ENCODE measurements around the gene PHLDA3. TPM values are rescaled to one million over a fixed set of nuclear protein-coding genes. Genes with fewer than 3 reads are reported as not detected.
A peak's percentile ranks its signal among the peaks of the same experiment; 100 is the strongest.

The PHLDA3 gene
- total RNA-seq, 4 donors from 2014 or later, result 60.9 to 87.9 (median 75.1) TPM

DNA sequence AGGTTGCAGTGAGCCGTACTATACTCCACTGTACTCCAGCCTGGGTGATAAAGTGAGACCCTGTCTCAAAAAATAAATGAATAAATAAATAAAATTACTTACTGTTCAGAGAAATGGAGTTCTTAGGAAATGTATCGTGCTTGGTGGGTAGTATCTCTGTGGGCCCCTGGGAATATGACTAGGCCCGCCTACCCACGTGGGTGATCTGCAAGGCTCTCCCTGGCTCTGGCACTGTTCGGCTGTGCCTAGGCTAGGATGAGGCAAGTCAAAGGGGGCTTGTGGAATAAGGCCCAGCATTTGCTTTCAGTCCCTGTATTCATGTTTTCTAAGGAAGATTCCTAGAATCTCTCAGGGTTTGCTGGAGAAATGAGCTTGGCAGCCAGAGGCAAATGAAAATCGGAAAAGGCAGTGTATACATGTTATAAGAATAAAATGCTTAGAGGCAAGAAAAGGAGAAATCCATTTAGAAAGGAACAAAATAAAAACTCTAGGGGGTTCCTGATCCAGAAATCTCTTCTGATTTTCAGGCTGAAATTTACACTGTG lies 42.5 kb upstream of the PHLDA3 start:
- intact Hi-C loops (cut with DNase I), result loop anchor here (10.0 kb wide), 1 partner anchor 67 kb away; no protein-coding TSS in a partner anchor
- peak overlapping the region in 3 of 4 donors; percentile 72 to 87 (median 73) for H3K27ac ChIP-seq
- WGBS, 2 donors, result 74 to 81% methylated on average over 6 of the region's 6 CpGs

DNA sequence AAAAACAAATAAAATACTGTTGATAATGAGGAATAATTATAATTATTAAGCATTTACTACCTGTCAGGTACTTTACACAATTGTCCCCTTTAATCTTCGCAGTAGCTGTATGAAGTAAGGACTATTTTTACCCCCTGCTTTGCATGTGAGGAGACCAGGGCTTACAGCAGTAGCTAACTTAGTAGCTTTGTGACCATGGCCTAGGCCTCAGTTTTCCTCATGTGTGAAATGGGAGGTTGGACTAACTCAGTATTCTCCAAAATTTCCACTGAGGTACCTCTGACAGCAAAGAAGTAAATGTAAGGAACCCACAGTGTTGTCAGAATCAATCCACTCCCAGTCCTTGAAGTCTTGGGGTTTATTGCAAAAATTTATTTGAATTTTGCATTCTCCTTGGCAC lies 41.7 kb upstream of the PHLDA3 start:
- TF ChIP-seq, protein P1, sequence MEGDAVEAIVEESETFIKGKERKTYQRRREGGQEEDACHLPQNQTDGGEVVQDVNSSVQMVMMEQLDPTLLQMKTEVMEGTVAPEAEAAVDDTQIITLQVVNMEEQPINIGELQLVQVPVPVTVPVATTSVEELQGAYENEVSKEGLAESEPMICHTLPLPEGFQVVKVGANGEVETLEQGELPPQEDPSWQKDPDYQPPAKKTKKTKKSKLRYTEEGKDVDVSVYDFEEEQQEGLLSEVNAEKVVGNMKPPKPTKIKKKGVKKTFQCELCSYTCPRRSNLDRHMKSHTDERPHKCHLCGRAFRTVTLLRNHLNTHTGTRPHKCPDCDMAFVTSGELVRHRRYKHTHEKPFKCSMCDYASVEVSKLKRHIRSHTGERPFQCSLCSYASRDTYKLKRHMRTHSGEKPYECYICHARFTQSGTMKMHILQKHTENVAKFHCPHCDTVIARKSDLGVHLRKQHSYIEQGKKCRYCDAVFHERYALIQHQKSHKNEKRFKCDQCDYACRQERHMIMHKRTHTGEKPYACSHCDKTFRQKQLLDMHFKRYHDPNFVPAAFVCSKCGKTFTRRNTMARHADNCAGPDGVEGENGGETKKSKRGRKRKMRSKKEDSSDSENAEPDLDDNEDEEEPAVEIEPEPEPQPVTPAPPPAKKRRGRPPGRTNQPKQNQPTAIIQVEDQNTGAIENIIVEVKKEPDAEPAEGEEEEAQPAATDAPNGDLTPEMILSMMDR (IDR thresholded peaks at IDR 0.05), result no peak
- TF ChIP-seq POLR2A (IDR thresholded peaks at IDR 0.05), result no peak
- DNase-seq, result no peak
- Histone ChIP-seq H3K36me3 (no peaks in the 10 kb centered on the region), H3K27me3 (no peaks in the 10 kb centered on the region), H3K4me3 (no peak overlapping the region), H3K4me1 (peaks cover 18 to 53% (median 29%) of the 10 kb centered on the region in 3 donors), H3K27ac (peak overlapping the region in 2 of 4 donors; percentile 87 to 92), H3K9me3 (no peaks in the 10 kb centered on the region)
- 79 to 94% methylated on average over 1 of the region's 1 CpG for WGBS, 2 donors
- intact Hi-C loops (cut with DNase I), result loop anchor here (10.0 kb wide), 1 partner anchor 66 kb away; no protein-coding TSS in a partner anchor

More for the DNA sequence above, 42.5 kb upstream of the PHLDA3 start:
- Histone ChIP-seq H3K9me3 (no peaks in the 10 kb centered on the region), H3K36me3 (no peaks in the 10 kb centered on the region), H3K27me3 (no peaks in the 10 kb centered on the region), H3K4me3 (no peak overlapping the region), H3K4me1 (peaks cover 16 to 46% (median 23%) of the 10 kb centered on the region in 3 donors)
- DNase-seq, result no peak
- TF ChIP-seq, protein P1 (IDR thresholded peaks at IDR 0.05), result no peak
- no peak for TF ChIP-seq POLR2A (IDR thresholded peaks at IDR 0.05)

DNA sequence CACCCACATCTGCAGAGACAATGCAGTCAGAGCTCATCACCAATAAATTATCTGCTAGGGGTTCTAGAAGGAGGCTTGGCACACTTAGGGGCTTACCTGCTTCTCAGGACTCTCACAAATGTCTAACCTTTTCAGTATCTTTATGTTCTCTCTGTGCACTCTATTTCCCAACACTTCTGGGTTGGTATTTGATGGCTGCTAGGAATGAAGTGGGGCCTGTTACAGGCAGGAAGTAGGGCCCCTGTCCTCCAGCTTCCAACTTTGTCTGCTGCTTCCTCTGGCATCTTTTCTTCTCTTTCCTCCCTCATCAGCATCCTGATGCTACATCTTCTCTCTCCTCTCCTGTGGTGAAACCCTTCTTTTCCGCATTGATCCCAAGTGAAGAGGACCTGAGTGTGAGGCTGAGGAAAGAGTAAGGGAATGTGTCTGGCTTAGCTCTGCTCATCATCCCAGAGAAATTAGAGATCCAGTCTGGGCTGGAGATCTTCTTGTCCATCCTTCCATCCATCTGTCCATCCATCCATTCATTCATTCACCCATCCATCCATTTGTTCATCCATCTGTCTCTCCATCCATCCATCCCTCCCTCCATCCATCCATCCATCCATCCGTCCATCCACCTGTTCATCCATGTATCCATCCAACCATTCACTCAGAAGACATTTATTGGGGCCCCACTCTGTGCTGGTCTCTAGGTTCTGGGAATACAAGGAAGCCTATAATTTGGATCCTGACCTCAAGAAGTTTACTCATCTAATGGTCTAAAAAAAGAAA lies 40.8 kb upstream of the PHLDA3 start:
- Histone ChIP-seq H3K27ac (peak overlapping the region in 3 of 4 donors; percentile 61 to 93 (median 92)), H3K9me3 (no peaks in the 10 kb centered on the region), H3K4me3 (no peak overlapping the region), H3K27me3 (no peaks in the 10 kb centered on the region), H3K4me1 (peaks cover 27 to 62% (median 38%) of the 10 kb centered on the region in 3 donors), H3K36me3 (no peaks in the 10 kb centered on the region)
- intact Hi-C loops (cut with DNase I), result loop anchor here (10.0 kb wide), 1 partner anchor 65 kb away; no protein-coding TSS in a partner anchor
- WGBS, 2 donors, result 92 to 100% methylated on average over 2 of the region's 2 CpGs
- DNase-seq, result no peak
- TF ChIP-seq, protein P1 (IDR thresholded peaks at IDR 0.05), result no peak
- TF ChIP-seq POLR2A (IDR thresholded peaks at IDR 0.05), result no peak

GRCh38 chr1:201508809-201509208 lies 39.8 kb upstream of the PHLDA3 start:
- WGBS, 2 donors, result 63 to 93% methylated on average over 2 of the region's 2 CpGs
- intact Hi-C loops (cut with DNase I), result no loop called here
- H3K36me3 ChIP-seq, result no peaks in the 10 kb centered on the region
- H3K27me3 ChIP-seq, result no peaks in the 10 kb centered on the region
- DNase-seq, result no peak
- peaks cover 27 to 72% (median 48%) of the 10 kb centered on the region in 3 donors for H3K4me1 ChIP-seq
- no peaks in the 10 kb centered on the region for H3K9me3 ChIP-seq
- TF ChIP-seq POLR2A (IDR thresholded peaks at IDR 0.05), result no peak
- TF ChIP-seq, protein P1 (IDR thresholded peaks at IDR 0.05), result no peak
- peak overlapping the region in 3 of 4 donors; percentile 61 to 93 (median 92) for H3K27ac ChIP-seq
- H3K4me3 ChIP-seq, result no peak overlapping the region

GRCh38 chr1:201507360-201507675 lies 38.3 kb upstream of the PHLDA3 start:
- DNase-seq, result no peak

More at GRCh38 chr1:201507360-201507675, 38.3 kb upstream of the PHLDA3 start:
- 21 to 27% methylated on average over 4 to 8 of the region's 11 CpGs for WGBS, 2 donors
- Histone ChIP-seq H3K36me3 (peaks cover 0 to 5% (median 0%) of the 10 kb centered on the region in 3 donors), H3K4me1 (peaks cover 22 to 75% (median 47%) of the 10 kb centered on the region in 3 donors), H3K9me3 (no peaks in the 10 kb centered on the region), H3K27ac (peak overlapping the region; percentile 90 to 97 (median 92)), H3K4me3 (peak overlapping the region; percentile 60 to 92 (median 62)), H3K27me3 (no peaks in the 10 kb centered on the region)
- intact Hi-C loops (cut with DNase I), result no loop called here
- TF ChIP-seq, protein P1 (IDR thresholded peaks at IDR 0.05), result no peak
- TF ChIP-seq POLR2A (IDR thresholded peaks at IDR 0.05), result no peak
